Measurements from ENCODE around the gene SNX32.

Gene SNX32

GRCh38 chr11:65833297-65834030 lies at the start of gene SNX32:
Gene SNX32, plus strand, starts transcription at chr11:65833963. Its CDS starts 103 bp downstream, at chr11:65834066.
- Histone ChIP-seq H3K27me3 (ENCODE audit: control insufficient read depth, insufficient read depth, low read length) (peaks cover 18% of the 10 kb centered on the region), H3K36me3 (ENCODE audit: control insufficient read depth, insufficient read depth, low read length) (no peaks in the 10 kb centered on the region), H3K4me3 (ENCODE audit: low read length) (peak within 1 kb of the TSS; percentile 67), H3K9ac (ENCODE audit: low read length) (peak within 1 kb of the TSS; percentile 56), H3K9me3 (ENCODE audit: control insufficient read depth, low read length) (no peaks in the 10 kb centered on the region), H3K4me1 (ENCODE audit: control insufficient read depth, insufficient read depth, low read length) (peaks cover 13% of the 10 kb centered on the region)

- Histone ChIP-seq H3K36me3 (ENCODE audit: control insufficient read depth, insufficient read depth, low read length) (no peaks in the 10 kb centered on the region), H3K4me1 (ENCODE audit: control insufficient read depth, insufficient read depth, low read length) (peaks cover 46% of the 10 kb centered on the region), H3K4me3 (ENCODE audit: low read length) (no peak overlapping the region), H3K9ac (ENCODE audit: low read length) (no peak overlapping the region), H3K27me3 (ENCODE audit: control insufficient read depth, insufficient read depth, low read length) (peaks cover 26% of the 10 kb centered on the region), H3K9me3 (ENCODE audit: control insufficient read depth, low read length) (no peaks in the 10 kb centered on the region)
Observed at GRCh38 chr11:65785319-65786007, 48.3 kb upstream of the SNX32 start.

- H3K4me1 ChIP-seq (ENCODE audit: control insufficient read depth, insufficient read depth, low read length): peaks cover 54% of the 10 kb centered on the region
- peaks cover 26% of the 10 kb centered on the region for H3K27me3 ChIP-seq (ENCODE audit: control insufficient read depth, insufficient read depth, low read length)
- no peak overlapping the region for H3K9ac ChIP-seq (ENCODE audit: low read length)
- H3K4me3 ChIP-seq (ENCODE audit: low read length): no peak overlapping the region
- H3K9me3 ChIP-seq (ENCODE audit: control insufficient read depth, low read length): no peaks in the 10 kb centered on the region
- H3K36me3 ChIP-seq (ENCODE audit: control insufficient read depth, insufficient read depth, low read length): no peaks in the 10 kb centered on the region
Observed at GRCh38 chr11:65786008-65786785, 47.6 kb upstream of the SNX32 start.

- Histone ChIP-seq H3K4me3 (ENCODE audit: low read length) (peak within 1 kb of the TSS; percentile 36), H3K9ac (ENCODE audit: low read length) (peak within 1 kb of the TSS; percentile 53), H3K9me3 (ENCODE audit: control insufficient read depth, low read length) (no peaks in the 10 kb centered on the region), H3K27me3 (ENCODE audit: control insufficient read depth, insufficient read depth, low read length) (peaks cover 26% of the 10 kb centered on the region), H3K4me1 (ENCODE audit: control insufficient read depth, insufficient read depth, low read length) (peaks cover 56% of the 10 kb centered on the region), H3K36me3 (ENCODE audit: control insufficient read depth, insufficient read depth, low read length) (no peaks in the 10 kb centered on the region)
Observed at GRCh38 chr11:65786786-65787636, 46.8 kb upstream of the SNX32 start, which contains the start of gene OVOL1. Gene OVOL1, plus strand, starts transcription at chr11:65787063. Its CDS starts 311 bp downstream, at chr11:65787374.

- Histone ChIP-seq H3K4me1 (ENCODE audit: control insufficient read depth, insufficient read depth, low read length) (peaks cover 61% of the 10 kb centered on the region), H3K9me3 (ENCODE audit: control insufficient read depth, low read length) (no peaks in the 10 kb centered on the region), H3K9ac (ENCODE audit: low read length) (peak overlapping the region; percentile 53), H3K27me3 (ENCODE audit: control insufficient read depth, insufficient read depth, low read length) (peaks cover 22% of the 10 kb centered on the region), H3K36me3 (ENCODE audit: control insufficient read depth, insufficient read depth, low read length) (no peaks in the 10 kb centered on the region), H3K4me3 (ENCODE audit: low read length) (peak overlapping the region; percentile 36)
Observed at GRCh38 chr11:65787649-65788622, 45.8 kb upstream of the SNX32 start.

- Histone ChIP-seq H3K27me3 (ENCODE audit: control insufficient read depth, insufficient read depth, low read length) (peaks cover 22% of the 10 kb centered on the region), H3K9ac (ENCODE audit: low read length) (peak overlapping the region; percentile 53), H3K9me3 (ENCODE audit: control insufficient read depth, low read length) (no peaks in the 10 kb centered on the region), H3K4me3 (ENCODE audit: low read length) (peak overlapping the region; percentile 36), H3K4me1 (ENCODE audit: control insufficient read depth, insufficient read depth, low read length) (peaks cover 69% of the 10 kb centered on the region), H3K36me3 (ENCODE audit: control insufficient read depth, insufficient read depth, low read length) (no peaks in the 10 kb centered on the region)
Observed at GRCh38 chr11:65788821-65789220, 44.9 kb upstream of the SNX32 start.

- no peak overlapping the region for H3K4me3 ChIP-seq (ENCODE audit: low read length)
- H3K9ac ChIP-seq (ENCODE audit: low read length): no peak overlapping the region
- H3K9me3 ChIP-seq (ENCODE audit: control insufficient read depth, low read length): no peaks in the 10 kb centered on the region
- peaks cover 22% of the 10 kb centered on the region for H3K27me3 ChIP-seq (ENCODE audit: control insufficient read depth, insufficient read depth, low read length)
- peaks cover 2% of the 10 kb centered on the region for H3K36me3 ChIP-seq (ENCODE audit: control insufficient read depth, insufficient read depth, low read length)
- peaks cover 70% of the 10 kb centered on the region for H3K4me1 ChIP-seq (ENCODE audit: control insufficient read depth, insufficient read depth, low read length)
Observed at GRCh38 chr11:65789230-65790103, 44.3 kb upstream of the SNX32 start.

- no peaks in the 10 kb centered on the region for H3K9me3 ChIP-seq (ENCODE audit: control insufficient read depth, low read length)
- H3K36me3 ChIP-seq (ENCODE audit: control insufficient read depth, insufficient read depth, low read length): peaks cover 5% of the 10 kb centered on the region
- H3K4me1 ChIP-seq (ENCODE audit: control insufficient read depth, insufficient read depth, low read length): peaks cover 69% of the 10 kb centered on the region
- H3K27me3 ChIP-seq (ENCODE audit: control insufficient read depth, insufficient read depth, low read length): peaks cover 22% of the 10 kb centered on the region
- no peak overlapping the region for H3K4me3 ChIP-seq (ENCODE audit: low read length)
- no peak overlapping the region for H3K9ac ChIP-seq (ENCODE audit: low read length)
Observed at GRCh38 chr11:65790104-65790901, 43.5 kb upstream of the SNX32 start.

GRCh38 chr11:65790902-65791650 lies 42.7 kb upstream of the SNX32 start:
- H3K36me3 ChIP-seq (ENCODE audit: control insufficient read depth, insufficient read depth, low read length): peaks cover 5% of the 10 kb centered on the region
- peaks cover 66% of the 10 kb centered on the region for H3K4me1 ChIP-seq (ENCODE audit: control insufficient read depth, insufficient read depth, low read length)
- no peak overlapping the region for H3K4me3 ChIP-seq (ENCODE audit: low read length)
- H3K9ac ChIP-seq (ENCODE audit: low read length): peak overlapping the region; percentile 50
- peaks cover 18% of the 10 kb centered on the region for H3K27me3 ChIP-seq (ENCODE audit: control insufficient read depth, insufficient read depth, low read length)
- no peaks in the 10 kb centered on the region for H3K9me3 ChIP-seq (ENCODE audit: control insufficient read depth, low read length)
